Activated CD4-positive, alpha-beta T cell treated with anti-CD3 and anti-CD28 coated beads for 4 hours (primary cell): ENCODE data around the gene CBX6.

Experiments
- DNase-seq, 2 donors: peaks; one replicate each; pipeline ENCODE4 v3.0.0-alpha.2; 2020

The CBX6 gene

GRCh38 chr22:38872831-38873248, 824 bp upstream of the CBX6 start:
- DNase-seq = no peak

GRCh38 chr22:38871360-38872171, 450 bp downstream of the CBX6 start:
- DNase-seq = peak in 1 of 2 donors; percentile 38

- DNase-seq = no peak
These were observed 1.1 kb downstream of the CBX6 start for GRCh38 chr22:38870791-38871359.

- peak; percentile 86 to 90 for DNase-seq
These were observed 1.7 kb downstream of the CBX6 start for GRCh38 chr22:38870312-38870741.

DNA sequence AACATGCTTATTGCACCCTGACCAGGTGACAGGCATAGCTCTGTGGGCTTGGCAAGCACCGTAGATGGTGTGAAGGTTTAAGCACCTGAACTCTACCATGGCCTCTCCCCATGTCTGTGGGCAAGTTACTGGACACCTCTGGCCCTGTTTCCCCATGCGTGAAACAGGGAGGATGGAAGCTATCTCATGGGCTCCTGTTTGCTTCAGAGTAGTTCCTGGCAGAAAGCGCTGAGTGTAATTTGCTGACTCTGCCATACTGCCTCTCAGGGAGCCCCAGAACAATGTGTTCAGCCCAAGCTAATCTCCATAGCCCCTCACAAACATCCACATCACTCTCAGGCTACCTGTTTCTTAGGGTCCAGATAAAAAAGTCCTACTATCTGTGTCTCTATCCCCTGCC, 2.4 kb downstream of the CBX6 start:
- no peak for DNase-seq

DNA sequence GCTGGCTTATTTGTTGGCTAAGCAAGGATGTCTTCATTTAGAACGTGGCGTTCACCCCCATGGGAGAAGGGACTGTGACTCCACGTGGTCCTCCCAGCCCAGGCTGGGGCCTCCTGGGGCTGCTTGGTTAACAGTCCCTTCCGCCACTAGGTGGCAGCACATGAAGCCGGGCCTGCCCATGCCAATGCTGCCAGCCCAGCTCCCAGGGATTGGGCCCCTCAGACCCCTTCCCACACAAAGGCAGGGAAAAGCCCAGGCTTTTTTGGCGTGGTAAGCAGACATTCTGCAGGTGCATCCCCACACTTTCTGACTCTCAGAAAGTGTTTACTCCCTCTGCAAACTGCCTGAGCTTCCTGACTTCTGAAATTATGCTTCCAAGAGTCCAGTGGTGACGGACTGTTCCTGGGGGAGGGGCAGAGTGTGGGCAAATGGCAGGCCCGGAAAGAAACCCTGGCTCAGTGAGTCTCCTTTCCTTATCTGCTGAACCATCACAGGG, 3.1 kb downstream of the CBX6 start:
- DNase-seq = peak; percentile 86 to 88

DNA sequence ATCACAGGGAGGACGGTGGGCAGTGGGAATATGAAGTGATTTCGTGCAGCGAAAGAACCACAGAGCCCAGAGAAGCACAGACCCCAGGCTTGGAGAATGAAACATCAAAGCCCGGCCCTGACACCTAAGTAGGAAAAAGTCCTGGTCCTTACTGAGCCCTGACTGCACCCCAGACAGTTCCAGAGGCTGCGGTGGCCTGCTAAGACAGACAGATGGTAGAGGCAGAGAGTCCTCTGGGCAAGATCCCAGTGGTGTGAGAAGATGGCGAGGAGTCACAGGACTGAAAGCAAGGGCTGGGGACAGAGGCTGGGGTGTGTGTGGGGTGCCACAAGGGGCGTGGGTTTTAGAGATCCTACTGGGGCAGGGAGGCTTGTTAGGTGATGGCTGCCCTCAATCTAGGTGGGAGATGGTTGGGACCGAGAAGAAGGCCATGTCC, 3.7 kb downstream of the CBX6 start:
- no peak for DNase-seq

- no peak for DNase-seq
These were observed 4.3 kb downstream of the CBX6 start for GRCh38 chr22:38867471-38868285.

DNA sequence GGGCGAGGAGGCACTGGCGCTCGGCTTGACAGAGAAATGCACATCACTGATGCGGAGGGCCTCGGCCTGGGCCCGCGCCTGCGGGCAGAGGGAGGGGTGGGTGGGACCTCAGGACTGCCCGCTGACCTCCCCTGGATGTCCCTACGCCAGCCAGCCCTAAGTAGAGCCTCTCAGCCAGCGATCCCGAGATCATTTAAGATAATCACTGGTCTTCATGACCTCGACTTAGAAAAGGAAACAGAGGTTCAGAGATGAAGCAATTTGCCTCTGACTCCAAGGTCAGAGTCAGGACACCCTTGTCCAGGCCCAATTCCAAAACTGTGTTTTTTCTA, 4.9 kb downstream of the CBX6 start:
- no peak for DNase-seq

- no peak for DNase-seq
These were observed 5.5 kb downstream of the CBX6 start for GRCh38 chr22:38866399-38867123.

DNA sequence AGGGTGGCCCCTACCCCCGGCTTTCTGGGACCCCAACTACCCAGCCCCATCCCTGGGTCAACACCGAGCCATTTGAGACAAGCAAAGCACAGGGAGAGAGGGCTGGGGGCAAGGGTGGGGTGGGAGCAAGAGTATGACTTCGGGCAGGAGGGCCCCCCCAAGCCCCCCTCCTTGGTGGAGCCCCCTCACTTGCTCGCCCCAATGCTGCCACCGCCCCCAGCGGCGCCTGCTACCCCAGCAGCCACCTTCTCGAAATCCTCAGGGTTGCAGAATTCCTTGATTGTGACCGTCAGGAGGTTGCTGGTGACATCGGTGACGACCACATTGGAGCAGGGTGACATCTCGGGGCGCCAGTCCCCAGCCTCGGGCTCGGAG, 6.0 kb downstream of the CBX6 start:
- DNase-seq = no peak

- DNase-seq = no peak
These were observed 6.6 kb downstream of the CBX6 start for GRCh38 chr22:38865201-38866023.

- DNase-seq = no peak
These were observed 7.4 kb downstream of the CBX6 start for GRCh38 chr22:38864361-38865191.

GRCh38 chr22:38863531-38864131, 8.4 kb downstream of the CBX6 start:
- no peak for DNase-seq

DNA sequence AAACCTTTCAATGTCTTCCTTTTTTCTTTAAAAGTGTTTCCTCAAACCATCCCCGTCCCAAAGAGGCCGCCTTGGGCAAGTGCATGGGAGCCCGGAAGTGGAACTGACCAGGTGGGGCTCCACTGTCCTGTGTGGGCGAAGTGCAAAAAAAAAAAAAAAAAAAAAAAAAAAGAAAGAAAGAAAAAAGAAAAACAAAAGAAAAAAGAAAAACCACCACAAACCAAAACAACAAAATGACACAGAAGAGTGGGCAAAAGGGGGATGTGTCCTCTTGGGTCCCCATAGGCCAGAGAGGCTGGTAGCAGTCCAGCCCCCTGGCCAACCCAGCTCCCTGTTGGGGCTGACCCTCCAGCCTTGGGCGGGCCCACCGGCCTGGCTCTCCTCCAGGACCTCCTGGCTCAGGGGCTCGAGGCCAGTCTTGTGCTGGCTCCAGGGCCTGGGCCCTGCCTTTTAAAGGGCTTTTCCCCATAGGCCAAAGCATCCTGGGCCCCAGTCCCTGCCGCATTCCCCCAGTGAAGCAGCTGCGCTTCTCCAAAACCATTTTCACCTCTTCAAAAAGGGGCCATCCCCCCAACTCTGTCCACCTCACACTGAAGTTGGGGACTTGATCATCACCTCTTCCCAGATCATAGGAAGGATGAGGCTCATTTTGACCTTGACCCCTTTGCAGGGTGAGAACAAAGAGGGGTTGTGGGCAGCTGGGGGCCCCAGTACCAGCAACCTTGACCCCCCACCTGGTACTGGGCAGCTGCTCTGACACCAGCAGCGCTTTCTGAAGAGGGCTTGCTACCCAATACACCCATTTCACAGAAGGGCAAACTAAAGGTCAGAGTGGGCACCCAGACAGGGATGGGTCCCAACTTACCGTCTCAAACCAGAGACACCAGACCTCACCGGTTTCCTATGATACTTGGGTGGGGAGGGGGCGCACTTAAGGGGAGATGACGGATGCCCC, 9.4 kb downstream of the CBX6 start:
- DNase-seq = no peak

DNA sequence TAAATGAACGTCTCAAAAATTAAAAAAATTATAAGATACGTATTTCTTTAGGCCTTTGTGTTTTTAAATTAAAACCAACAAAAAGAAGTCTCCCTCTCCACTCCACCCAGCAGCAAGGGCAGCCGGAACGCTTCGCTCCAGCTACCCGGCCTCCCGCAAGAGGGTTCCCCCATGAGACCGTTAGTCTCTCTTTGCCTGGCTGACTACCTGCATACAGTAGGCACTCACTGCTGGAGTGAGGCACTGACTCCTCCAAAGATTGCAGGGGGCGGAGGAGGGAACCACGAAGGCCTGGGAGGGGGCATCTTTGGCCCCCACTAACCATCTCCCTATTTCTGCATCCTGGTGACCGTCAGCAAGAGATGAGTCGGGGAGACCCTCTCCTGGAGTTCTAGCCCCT, 10.1 kb downstream of the CBX6 start:
- DNase-seq = no peak

- DNase-seq = no peak
These were observed 10.7 kb downstream of the CBX6 start for GRCh38 chr22:38861170-38861876.

GRCh38 chr22:38860283-38861169, 11.5 kb downstream of the CBX6 start:
- DNase-seq = no peak
